Uterus (tissue), 2 donors: Measurements from ENCODE around the gene HPSE2.

Experiments
- POLR2A ChIP-seq, 2 donors: fragments of 450-650 bp; IDR thresholded peaks; one replicate each; pipeline ENCODE4 v1.6.1; 2016; ENCODE audit warnings: antibody characterized with exemption in 2 of 2, mild to moderate bottlenecking in 1 of 2, moderate library complexity in 1 of 2
- TF ChIP-seq, protein P1 (sequence below), 4 experiments: fragments of 200-600 bp in 2 of 4; fragments of 450-650 bp in 2 of 4; sonication (generic) in 2 of 4; IDR thresholded peaks; one replicate each; pipeline ENCODE4 v1.5.1; 2016 to 2019; ENCODE audit warnings: antibody characterized with exemption in 4 of 4, mild to moderate bottlenecking in 2 of 4, moderate library complexity in 1 of 4

DNA sequence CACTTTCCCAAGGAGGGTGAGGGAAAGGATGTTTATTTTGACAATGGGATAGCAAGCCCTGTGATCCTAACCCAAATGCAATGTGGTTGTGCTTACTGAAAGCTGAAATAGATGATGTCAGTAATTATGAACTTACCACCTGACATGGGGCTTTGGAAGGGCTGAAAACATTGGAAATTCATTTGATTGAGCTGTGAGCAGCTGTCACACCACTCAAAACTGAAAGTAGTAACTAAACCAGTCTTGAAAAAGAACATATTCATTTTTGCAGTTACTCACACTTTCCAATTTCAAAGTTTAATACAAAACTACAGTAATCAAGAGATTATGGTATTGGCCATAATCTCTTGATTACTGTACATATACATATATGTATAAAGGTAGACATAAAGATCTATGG is 633.4 kb downstream of the HPSE2 start:
- TF ChIP-seq, protein P1, sequence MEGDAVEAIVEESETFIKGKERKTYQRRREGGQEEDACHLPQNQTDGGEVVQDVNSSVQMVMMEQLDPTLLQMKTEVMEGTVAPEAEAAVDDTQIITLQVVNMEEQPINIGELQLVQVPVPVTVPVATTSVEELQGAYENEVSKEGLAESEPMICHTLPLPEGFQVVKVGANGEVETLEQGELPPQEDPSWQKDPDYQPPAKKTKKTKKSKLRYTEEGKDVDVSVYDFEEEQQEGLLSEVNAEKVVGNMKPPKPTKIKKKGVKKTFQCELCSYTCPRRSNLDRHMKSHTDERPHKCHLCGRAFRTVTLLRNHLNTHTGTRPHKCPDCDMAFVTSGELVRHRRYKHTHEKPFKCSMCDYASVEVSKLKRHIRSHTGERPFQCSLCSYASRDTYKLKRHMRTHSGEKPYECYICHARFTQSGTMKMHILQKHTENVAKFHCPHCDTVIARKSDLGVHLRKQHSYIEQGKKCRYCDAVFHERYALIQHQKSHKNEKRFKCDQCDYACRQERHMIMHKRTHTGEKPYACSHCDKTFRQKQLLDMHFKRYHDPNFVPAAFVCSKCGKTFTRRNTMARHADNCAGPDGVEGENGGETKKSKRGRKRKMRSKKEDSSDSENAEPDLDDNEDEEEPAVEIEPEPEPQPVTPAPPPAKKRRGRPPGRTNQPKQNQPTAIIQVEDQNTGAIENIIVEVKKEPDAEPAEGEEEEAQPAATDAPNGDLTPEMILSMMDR (IDR thresholded peaks at IDR 0.05): no peak
- no peak for TF ChIP-seq POLR2A (IDR thresholded peaks at IDR 0.05)
